NCI-H774 (cell line): ENCODE data around the gene F11.
A peak's percentile ranks its signal among the peaks of the same experiment; 100 is the strongest.
"Not testable (repeated sequence)": the region's sequence is repeated elsewhere in the genome, so short reads cannot be mapped to it uniquely, and the experiment has no call there.

Experiments used
- DNase-seq: peaks from one replicate; lab custom pipeline; 2025; lab: John Stamatoyannopoulos, UW

F11 gene

DNA sequence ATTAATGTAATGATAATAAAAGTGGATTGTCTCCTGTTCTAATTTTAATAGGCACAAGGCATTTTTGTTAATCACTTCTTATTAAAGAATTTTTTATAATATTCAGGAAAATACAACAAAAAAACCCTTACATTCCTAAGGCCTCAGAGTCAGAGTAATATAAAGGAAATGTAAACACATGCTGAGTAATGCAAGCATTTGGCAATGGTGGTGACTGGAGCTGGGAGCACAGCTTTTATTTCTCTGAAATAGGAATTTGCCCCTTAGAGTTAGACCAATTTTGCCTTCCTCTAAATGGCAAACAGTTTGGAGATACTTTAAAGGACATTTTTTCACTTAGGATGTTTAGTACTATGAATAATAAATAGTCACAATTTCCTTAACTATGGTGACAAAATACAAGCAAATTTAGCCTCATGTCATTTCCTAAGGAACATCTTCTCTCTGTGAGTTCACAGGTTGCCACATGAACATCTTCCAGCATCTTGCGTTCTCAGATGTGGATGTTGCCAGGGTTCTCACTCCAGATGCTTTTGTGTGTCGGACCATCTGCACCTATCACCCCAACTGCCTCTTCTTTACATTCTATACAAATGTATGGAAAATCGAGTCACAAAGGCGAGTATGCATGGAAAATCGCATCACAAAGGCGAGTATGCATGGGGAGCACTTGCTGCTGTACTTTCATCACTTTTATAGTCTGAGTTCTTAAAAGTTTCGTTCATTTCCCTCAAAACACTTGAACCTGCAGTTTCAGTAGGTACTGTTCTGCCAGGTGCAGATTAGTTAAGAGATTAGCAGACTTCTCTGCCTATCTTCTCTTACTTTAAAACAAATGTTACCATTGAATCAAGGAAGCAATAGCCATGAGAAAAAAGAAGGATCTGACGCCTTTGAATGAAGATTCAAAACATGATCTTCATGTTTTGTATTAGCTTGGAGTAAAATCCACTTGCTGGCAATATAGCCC, 15.9 kb upstream of the F11 start:
- DNase-seq: no peak

DNA sequence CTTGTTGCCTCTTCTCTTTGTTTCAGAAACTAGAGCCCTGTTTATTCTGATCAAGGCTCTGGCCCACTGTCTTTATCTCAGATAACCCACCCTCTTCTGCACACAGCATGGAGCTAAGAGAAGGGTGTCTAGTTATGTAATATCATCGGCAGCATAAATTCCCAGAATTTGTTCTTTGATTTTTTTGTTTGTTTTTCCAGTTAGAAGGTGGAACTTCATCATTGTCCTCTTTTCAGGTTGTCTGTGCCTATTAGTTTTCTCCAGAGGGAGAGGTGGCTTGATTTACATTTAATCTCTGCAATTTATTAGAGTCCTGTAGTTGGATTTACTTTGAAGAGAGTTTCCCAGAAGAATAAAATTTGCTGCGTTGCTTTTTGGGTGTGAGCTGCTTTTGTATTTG, 15.2 kb upstream of the F11 start:
- DNase-seq: no peak

- DNase-seq: no peak
Observed at GRCh38 chr4:186255122-186255521, 10.9 kb upstream of the F11 start.

GRCh38 chr4:186258216-186258811, 7.7 kb upstream of the F11 start:
- DNase-seq: no peak

DNA sequence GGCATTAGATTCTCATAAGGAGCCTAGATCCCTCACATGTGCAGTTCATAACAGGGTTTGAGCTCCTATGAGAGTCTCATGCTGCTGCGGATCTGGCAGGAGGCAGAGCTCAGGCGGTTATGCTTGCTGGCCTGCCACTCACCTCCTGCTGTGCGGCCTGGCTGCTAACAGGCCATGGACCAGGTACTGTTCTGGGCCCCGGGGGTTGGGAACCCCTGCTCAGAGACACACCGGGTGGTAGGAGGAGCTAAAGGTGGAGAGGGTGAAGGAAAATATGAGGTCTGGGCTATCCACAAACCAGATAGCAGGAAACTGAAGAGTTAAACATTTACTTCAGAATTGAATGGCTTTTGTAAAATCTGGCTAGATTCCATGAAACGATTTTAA, 5.9 kb upstream of the F11 start:
- DNase-seq: no peak

- no peak for DNase-seq
Observed at GRCh38 chr4:186260504-186261448, 5.2 kb upstream of the F11 start.

GRCh38 chr4:186264660-186265059, 1.3 kb upstream of the F11 start:
- DNase-seq: no peak

DNA sequence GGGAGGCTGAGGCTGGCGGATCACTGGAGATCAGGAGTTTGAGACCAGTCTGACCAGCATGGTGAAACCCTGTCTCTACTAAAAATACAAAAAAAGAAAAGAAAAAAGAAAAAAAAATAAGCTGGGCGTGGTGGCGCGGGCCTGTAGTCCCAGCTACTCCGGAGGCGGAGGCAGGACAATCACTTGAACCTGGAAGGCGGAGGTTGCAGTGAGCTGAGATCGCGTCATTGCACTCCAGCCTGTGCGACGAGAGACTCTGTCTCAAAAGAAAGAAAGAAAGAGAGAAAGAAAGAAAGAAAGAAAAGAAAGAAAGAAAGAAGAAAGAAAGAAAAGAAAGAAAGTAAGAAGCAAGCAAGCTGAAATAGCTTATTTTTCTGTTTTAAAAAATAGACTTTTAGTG, 739 bp upstream of the F11 start:
- DNase-seq: not testable (repeated sequence)

DNA sequence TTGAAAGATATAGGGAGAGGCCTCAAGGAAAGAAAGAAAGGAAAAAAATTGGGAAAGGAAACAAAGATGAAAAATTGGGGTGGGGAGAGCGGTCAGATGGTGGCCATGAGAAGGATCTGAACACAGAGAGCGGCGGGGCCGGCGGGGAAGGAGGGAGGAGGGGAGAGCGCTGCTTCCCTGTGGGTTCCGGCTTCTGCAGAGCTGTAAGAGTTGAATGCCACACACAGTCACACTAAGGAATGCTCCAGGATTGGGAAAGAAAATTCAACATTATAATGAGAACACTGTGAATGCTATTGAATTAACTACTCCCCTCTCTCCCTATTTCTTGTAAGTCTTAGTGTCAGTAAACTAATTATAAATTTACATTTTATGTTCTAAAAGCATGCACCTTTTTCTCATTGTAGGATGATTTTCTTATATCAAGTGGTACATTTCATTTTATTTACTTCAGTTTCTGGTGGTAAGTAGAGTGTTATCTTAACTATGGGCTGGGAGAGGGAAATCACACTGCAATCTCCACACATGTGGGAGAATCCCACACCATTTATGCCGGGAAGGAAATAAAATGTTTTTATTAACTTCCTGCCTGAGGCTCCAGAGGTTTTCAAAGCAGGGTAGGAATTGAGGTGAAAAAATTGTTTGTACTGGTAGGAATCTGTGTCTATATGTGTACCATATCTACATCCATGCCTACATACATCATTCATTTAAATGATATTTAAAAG, 904 bp downstream of the F11 start:
- DNase-seq: no peak

- DNase-seq: no peak
Observed at GRCh38 chr4:186271081-186271678, 5.2 kb downstream of the F11 start.

DNA sequence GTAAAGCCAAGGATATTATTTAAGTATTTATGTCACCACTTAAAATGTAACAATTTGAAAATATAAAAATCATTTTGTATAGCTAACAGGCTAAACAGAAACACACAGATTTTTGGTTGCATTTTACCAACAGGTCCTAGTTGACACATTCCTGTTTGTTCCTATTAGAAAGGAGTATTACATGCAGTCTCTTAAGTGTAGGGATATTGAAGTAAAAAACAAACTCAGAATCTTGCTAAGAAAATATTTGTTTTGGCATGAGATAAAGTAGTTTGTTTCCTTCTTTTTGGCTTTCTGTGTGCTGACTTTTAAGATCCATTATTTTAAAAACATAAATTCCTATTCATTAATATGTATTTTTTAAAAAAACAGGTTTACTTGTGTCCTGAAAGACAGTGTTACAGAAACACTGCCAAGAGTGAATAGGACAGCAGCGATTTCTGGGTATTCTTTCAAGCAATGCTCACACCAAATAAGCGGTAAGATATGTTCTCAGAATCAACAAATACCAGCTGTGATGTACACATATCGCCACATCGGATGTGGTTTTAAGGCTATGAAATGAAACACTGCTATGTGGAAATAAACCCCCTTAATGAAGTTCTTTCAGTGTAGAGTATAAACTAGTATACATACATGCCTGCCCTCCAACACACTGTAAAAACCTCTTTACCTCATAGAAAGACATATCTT, 6.9 kb downstream of the F11 start:
- DNase-seq: no peak

- DNase-seq: not testable (repeated sequence)
Observed at GRCh38 chr4:186273392-186273789, 7.4 kb downstream of the F11 start.

DNA sequence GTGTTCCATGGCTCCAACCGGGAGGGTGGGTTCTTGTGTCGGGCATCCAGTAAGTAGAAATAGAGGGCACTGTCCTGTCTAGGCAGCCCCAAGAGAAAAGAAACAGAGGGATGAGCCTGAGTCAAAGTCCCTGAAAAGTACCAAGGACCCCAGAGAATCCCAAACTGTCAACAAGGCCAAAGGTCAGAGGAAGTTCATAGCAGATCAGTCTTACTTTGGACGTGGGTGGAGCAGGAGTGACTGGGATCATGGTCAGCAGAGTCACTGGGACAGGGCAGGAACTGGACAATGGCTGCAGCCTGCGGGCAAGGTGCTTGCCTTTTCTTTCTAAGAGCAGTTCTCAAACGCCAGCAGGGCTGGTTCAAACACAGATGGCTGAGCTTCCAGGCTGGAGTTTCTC, 17.3 kb downstream of the F11 start:
- no peak for DNase-seq

- no peak for DNase-seq
Observed at GRCh38 chr4:186285147-186285546, 19.2 kb downstream of the F11 start.

- DNase-seq: no peak
Observed at GRCh38 chr4:186286581-186286980, 20.6 kb downstream of the F11 start.

DNA sequence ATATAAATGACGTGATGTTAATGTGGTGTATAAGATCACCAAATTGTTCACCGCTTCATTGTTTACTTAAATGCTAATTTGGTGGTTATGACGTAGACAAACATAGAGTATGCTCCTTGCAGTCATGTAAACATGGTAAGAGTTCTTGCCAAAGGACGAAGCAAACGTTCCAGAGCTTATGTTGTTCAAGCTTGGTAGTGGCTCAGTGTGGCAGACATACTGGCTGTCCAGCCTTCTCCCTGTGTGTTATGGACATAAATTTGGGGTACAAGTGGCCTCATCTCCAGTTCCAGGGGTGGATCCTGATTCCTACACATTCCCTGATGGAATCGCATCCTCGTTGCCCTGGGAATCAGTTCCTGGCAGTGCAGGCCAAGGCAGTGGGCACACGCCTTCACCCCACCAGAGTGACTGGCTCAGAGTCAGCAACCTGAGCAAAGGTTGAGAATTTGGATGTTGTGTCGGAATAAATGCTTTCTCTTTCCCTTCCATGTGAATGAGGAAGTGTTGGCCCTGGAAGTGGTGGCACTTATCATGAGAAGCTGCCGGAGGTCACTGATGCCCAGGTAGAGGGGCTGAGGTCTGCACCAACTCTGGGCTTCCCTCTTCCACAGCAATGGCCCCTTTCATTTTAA, 25.4 kb downstream of the F11 start:
- no peak for DNase-seq

GRCh38 chr4:186294160-186294559, 28.2 kb downstream of the F11 start:
- no peak for DNase-seq

- DNase-seq: no peak
Observed at GRCh38 chr4:186296481-186296880, 30.5 kb downstream of the F11 start.

- peak; percentile 1 for DNase-seq
Observed at GRCh38 chr4:186297013-186297645, 31.1 kb downstream of the F11 start.
